Stimulated activated CD8-positive, alpha-beta memory T cell treated with anti-CD3 and anti-CD28 coated beads, Interleukin-4, amount 100 ng/mL, for 48 hours (primary cell): ENCODE measurements around the gene STK16.
A peak's percentile ranks its signal among the peaks of the same experiment; 100 is the strongest.
"Not testable (repeated sequence)": the region's sequence is repeated elsewhere in the genome, so short reads cannot be mapped to it uniquely, and the experiment has no call there.

Source experiments
- DNase-seq: peaks from one replicate; pipeline ENCODE4 v3.0.0-alpha.2; 2020

STK16 gene, protein sequence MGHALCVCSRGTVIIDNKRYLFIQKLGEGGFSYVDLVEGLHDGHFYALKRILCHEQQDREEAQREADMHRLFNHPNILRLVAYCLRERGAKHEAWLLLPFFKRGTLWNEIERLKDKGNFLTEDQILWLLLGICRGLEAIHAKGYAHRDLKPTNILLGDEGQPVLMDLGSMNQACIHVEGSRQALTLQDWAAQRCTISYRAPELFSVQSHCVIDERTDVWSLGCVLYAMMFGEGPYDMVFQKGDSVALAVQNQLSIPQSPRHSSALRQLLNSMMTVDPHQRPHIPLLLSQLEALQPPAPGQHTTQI

DNA sequence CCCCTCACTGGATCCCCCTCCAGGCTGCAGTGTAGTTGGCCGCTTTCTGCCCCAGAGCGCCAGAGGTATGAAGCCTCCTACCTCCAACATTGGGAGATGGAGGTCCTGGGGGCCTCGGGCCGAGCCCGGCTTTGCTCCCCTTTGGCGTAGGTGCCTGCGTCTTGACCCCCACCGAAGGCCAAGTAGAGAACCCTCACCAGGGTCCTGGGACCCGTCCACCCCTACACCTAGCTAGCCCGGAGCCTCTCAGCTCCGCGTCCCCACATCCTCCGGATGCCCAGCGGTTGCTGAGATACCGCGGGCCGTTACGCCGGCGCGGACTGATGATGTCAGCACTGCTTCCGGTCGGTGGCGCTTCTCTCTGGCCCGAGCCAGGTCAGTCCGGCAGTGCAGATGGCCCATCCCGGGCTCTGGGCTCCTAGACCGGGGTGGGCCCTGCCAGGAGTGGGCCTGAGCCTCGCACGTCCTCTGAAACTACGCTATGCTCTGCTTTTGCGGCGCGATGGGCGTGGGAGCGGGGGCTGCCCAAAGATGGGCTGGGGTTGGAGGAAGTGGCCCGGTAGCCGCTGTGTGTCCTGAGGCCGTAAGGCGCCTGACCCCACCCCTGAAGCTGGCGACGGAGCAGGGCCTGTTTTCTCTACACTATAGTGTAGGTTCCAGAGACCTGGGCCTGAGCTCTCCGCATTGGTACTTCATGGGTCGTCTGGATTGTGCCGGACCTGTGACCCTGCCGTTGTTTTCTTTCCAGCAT, at the start of gene STK16, which contains the start of gene GLB1L:
Gene STK16 (plus strand): TSS at position 332 of the 751 bp plus-strand sequence. CDS start 521 bp downstream, outside the sequence.
Gene GLB1L (minus strand): TSS at position 297 of the 751 bp plus-strand sequence. CDS start 1,871 bp downstream, outside the sequence.
- DNase-seq, result peak; percentile 98

DNA sequence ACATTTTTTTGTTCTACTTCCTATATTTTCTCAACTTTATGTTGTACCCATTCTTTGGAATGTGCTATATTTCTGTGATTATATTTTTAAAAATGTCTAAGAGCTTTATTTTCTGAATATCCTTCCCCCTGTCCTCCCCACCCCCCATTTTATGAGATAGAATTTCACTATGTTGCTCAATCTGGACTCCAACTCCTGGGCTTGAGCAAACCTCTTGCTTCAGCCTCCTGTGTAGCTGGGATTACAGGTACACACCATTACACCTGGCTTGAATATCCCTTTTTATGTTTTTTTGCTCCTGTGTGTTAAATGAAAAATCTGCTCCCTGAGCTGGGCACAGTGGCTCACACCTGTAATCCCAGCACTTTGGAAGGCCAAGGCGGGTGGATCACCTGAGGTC, 47.9 kb upstream of the STK16 start:
- no peak for DNase-seq

DNA sequence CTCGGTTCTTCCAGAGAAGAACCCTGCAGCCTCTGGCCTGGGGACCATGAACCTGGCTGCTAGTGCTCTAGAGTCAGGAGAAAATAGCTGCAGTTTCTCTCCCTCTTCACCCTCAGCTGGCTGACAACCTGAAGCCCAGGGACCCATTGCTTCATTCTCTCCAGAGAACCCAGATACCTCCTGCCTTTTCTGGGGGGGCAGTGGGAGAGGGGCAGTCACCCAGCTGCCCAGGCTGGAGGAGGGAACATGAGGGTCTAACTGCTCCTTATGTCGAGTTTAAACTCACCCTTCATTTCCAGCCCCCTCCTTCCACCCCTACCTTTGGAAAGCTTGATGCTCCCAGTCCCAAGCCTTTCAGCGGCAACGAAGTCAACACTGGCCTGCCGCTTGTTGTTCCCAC, 46.3 kb upstream of the STK16 start:
- no peak for DNase-seq

DNA sequence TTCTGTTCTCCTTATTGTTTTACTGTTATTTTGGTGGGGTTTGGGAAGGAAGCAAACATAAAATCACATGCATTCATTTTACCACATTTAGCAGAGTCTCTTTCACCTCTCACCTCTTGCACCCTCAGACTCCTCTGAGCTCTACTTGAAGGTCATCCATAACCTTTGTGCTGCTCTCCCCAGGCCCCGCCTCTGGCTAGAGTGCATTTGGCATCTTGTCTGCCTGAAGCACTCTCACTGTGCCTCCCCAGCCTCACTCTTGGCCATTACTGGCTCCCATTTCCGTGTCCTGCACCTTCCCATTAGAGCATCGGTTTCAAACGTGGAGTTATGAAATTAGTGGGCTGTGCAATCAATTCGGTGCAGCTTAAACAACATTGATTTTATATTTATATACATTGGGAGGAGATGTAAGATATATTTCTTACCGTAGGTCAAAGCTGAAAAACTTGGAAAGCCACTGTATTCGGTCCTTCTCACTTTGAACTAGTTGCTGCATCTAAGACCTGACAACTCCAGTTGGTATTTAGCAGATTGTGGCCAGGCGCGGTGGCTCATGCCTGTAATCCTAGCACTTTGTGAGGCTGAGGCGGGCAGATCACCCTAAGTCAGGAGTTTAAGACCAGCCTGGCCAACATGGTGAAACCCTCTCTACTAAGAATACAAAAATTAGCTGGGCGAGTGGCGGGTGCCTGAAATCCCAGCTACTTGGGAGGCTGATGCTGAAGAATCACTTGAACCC, 45.6 kb upstream of the STK16 start:
- no peak for DNase-seq

DNA sequence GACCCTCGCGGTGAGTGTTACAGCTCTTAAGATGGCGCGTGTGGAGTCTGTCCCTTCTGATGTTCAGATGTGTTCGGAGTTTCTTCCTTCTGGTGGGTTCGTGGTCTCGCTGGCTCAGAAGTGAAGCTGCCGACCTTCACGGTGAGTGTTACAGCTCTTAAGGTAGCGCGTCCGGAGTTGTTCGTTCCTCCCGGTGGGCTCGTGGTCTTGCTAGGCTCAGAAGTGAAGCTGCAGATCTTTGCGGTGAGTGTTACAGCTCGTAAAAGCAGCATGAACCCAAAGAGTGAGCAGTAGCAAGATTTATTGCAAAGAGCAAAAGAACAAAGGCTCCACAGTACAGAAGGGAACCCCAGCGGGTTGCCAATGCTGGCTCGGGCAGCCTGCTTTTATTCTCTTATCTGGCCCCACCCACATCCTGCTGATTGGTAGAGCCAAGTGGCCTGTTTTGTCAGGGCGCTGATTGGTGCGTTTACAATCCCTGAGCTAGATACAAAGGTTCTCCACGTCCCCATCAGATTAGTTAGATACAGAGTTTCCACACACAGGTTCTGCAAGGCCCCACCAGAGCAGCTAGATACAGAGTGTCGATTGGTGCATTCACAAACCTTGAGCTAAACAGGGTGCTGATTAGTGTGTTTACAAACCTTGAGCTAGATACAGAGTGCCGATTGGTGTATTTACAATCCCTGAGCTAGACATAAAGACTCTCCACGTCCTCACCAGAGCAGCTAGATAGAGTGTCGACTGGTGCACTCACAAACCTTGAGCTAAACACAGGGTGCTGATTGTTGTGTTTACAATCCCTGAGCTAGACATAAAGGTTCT, 44.6 kb upstream of the STK16 start:
- peak; percentile 66 for DNase-seq

DNA sequence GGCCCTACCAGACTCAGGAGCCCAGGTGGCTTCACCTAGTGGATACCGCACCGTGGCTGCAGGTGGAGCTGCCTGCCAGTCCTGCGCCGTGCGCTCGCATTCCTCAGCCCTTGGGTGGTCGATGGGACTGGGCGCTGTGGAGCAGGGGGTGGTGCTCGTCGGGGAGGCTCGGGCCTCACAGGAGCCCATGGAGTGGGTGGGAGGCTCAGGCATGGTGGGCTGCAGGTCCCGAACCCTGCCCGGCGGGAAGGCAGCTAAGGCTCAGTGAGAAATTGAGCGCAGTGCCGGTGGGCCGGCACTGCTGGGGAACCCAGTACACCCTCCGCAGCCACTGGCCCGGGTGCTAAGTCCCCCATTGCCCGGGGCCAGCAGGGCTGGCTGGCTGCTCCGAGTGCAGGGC, 43.9 kb upstream of the STK16 start:
- DNase-seq, result not testable (repeated sequence)

DNA sequence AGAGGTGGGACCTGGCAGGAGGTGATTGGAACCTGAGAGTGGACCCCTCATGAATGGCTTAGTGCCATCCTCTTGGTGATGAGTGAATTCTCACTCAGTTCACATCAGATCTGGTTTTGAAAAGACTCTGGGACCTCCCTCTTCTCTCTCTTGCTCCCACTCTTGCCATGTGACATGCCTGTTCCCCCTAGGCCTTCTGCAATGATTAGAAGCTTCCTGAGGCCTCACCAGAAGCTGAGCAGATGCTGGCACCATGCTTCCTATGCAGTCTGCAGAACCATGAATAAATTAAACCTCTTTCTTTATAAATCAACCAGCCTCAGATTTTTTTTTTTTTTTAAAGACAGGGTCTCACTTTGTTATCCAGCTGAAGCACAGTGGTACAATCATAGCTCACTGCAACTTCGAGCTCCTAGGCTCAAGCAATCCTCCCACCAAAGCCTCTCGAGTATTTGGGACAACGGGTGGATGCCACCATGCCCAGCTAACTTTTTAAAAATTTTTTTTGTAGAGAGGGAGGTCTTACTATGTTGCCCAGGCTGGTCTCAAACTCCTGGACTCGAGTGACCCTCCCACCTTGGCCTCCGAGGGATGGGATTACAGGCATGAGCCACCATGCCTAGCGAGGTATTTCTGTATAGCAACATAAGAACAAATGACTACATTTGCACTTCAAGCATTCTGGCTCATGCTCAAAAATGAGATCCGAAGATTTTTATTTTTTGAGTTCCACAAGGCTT, 40.7 kb upstream of the STK16 start:
- DNase-seq, result no peak

DNA sequence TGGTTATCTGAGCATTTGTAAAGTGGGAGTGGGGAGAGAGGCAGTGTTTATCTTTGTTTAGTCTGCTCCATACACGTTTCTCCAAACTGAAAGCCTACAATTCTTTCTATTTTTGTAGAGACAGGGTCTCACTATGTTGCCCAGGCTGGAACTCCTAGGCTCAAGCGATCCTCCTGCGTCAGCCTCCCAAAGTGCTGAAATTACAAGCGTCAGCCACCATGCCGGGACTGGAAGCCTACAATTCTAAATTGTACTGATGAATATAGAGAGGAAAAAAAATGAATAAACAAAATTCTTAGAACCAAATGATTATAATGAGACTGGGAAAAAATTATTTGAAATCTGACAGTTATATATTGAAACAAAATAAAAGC, 40.1 kb upstream of the STK16 start:
- DNase-seq, result no peak

DNA sequence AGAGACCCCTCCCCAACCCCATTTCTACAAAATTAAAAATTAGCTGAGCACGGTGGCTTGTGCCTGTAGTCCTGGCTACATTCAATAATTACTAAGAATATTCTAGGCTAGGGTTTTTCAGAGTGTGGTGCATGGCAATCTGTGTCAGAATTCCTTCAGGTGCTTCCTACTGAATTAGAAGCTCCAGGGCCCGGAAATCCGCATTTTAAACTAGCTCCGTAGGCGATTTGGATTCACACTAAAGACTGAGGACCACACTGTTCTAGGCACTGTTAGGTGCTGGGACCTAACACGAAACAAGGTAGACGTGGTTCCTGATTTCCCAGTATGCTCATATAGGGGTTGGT, 39.3 kb upstream of the STK16 start:
- no peak for DNase-seq

DNA sequence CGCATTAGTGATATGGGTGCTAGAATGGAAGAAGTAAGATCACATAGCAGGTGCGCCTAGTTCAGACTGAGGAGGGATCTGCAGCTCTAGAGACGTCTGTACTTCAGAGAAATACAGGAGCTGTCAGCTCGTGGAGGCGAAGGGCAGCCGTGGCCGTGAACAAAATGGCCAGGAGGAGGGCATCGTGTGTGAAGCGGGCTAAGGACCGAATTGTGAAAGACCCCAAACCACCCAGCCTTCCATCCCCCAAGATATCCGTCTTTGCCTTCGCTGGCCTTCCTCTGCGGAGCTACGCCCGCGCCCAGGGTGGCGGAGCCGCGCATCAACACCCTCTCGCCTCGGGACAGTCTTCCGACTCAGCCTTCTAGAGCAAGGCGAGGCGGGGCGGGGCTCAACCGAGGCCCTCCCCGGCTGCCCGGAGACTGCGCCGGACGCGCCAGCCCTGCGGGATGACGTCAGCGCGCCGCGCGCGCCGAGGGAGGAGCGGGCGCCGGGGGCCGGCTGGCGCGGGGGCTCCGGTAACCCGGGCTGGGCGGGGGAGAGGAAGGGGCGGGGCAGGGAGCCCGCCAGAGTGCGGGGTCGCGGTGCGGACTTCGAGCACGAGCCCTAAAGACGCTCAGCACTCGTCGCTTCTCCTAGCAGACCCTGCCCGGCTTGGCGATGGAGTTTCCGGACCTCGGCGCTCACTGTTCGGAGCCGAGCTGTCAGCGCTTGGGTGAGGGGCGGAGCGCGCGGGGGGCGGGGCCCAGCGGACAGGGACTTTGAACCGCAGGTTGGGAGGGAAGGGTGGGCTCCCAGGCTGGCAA, 38.7 kb upstream of the STK16 start, which contains the start of gene ZFAND2B:
Gene ZFAND2B (plus strand): TSS at position 455 of the 806 bp plus-strand sequence. CDS start 206 bp downstream, at position 661.
- peak; percentile 95 for DNase-seq

DNA sequence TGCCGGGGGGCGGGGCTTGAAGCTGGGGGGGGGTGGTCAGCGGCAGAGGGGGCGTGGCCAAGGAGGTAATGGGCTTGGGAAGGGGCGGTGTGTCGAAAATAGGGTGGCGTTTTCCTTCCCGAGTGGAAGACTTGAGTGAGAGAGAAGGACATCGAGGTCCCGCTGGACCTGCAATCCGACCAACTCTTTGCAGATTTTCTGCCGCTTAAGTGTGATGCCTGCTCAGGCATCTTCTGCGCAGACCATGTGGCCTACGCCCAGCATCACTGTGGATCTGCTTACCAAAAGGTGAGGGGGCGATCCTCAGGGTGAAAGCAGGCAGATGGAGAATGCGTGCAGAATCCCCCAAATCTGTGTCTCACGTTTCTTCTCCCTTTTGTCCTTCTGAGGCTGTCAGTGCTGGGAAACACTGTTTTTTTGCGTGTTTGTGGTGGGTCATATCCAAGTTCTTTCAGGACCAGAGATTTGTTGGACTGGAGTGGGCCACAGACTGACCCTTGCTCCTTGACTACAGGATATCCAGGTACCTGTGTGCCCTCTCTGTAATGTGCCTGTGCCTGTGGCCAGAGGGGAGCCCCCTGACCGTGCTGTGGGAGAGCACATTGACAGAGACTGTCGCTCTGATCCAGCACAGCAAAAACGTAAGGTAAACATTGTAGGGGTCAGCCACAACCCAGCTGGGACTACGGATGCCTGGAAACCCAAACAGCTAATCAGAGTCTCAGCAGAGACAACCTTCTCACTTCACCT, 38.0 kb upstream of the STK16 start:
- DNase-seq, result no peak

DNA sequence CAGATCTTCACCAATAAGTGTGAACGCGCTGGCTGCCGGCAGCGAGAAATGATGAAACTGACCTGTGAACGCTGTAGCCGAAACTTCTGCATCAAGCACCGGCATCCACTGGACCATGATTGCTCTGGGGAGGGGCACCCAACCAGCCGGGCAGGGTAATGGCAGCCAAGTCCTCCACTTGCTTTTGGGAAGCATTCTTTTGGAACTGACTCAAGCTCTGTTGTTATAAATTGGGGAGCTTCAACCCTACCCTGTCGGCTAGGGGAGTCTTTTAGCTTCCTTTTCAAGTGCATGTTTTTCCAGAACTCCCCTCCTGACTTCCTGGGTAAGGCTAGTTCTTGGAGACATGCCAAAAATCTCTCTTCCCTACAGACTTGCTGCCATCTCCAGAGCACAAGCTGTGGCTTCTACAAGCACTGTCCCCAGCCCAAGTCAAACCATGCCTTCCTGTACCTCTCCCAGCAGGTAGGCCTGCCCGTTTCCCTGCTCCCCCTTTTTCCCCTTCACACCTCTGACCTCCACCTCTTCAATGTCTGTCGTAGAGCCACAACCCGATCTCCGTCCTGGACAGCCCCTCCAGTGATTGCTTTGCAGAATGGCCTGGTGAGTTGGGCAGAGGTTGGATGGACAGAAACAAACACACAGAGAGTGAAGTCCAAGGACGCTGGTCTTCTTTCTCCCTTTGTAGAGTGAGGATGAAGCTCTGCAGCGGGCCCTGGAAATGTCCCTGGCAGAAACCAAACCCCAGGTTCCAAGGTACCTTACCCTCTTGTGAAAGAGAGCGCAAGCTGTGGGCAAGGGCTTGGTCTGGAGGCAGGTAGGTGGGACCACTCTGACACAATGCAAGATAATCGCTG, 37.2 kb upstream of the STK16 start:
- DNase-seq, result no peak

DNA sequence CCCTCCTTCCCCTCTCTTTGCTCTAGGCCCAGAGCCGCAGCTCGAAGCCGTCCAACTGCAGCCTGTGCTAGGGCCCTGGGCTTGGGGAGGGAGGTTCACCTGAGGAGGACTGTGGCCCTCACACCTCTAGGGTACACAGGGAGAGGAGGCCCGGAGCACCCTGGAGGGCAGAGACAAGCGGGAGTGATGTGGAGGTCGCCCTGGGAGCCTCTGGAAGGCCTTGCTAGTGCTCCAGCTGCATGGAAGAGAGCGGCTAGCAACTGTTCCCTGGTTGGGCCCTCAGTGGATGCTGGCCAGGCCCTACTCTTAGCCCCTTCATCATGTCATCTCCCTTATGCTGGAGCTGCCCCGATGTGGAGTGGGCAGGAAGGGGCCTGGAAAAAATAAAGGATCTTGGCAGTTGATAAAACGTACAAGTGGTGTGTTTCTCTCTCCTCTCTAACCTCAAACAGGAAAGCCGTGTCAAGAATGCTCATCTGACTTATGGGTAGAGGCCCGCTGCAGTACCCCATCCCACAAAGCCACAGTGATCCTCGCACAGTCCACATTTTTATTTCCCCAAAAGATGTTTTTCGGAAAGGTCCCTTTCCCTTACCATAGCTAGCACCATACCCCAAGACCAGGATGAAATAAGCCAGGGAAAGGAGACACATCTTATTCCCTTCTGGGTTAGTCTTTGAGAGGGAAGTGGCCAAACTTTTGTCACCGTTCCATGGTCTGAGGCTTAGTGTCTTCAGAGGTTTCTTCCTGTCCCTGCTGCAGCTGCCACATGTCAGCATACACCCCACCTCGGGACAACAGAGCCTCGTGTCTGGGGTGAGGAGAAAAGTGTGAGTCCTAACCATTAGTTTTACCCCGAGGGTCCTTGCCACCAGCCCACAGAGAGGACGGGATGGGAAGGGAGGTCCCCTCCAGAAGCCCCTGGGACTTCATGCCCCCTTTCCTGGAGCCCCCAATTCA, 35.8 kb upstream of the STK16 start:
- DNase-seq, result no peak

DNA sequence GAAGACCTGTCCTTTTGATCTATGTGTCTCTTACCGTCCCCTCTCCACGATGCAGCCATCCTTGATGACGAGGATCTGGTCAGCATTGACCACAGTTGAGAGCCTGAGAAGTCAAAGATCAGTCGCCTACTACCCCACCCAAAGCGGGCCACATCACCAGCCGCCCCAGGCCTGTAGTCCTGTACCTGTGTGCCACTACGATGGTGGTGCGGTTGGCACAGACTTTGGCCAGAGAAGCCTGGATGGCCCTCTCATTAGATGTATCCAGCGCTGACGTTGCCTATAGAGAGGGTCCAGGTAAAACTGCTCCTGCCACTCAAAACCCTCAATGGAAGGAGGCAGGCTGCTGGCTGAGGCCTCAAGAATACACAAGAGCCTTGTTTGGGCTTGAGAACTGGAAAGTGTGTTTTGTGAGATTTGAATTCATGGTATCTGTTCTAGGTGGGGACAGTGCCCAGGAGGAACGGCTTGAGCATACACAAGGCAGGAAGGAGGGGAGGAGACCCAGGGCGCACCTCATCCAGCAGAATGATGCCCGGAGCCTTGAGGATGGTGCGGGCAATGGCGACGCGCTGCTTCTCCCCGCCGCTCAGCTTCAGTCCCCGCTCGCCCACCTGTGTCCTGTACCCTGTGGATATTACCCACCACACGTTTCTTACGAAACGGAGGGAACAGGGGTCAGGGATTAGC, 34.9 kb upstream of the STK16 start:
- no peak for DNase-seq

DNA sequence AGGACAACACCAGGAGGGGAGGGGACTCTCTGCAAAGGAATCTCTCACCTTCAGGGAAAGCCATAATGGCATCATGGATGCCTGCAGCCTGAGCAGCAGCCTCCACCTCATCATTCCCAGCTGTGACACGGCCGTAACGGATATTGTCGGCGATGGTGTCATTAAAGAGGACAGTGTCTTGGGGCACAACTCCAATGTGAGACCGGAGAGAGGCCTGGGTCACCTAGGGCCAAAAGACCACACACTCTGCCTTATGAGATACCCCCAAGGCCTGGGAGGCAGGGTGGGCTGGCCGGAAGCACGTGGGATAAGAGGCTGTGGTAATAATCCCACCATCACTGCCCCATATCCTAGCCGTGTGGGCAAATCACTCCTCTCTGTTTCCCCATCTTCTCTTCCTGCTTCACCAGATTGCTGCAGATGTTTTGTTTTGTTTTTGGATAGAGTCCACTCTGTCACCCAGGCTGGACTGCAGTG, 34.4 kb upstream of the STK16 start:
- no peak for DNase-seq

DNA sequence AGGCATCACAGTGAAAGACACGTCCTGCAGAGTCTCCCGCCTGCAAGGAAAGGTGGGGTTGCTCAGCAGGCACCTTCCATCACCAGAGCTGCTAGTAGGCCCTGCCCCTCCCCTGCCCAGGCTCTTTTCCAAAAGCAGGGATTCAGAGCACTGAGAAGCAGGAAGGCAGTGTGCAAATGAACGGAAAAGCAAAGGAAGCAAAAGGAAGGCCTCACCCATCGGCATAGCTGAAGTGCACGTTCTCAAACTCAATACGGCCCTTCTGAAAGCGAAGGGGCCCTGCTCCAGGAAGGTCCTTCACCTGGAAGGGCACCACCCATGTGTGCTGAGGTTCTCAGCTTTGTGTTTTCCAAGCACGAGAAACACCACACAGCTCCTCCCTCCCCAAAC, 32.3 kb upstream of the STK16 start:
- no peak for DNase-seq

DNA sequence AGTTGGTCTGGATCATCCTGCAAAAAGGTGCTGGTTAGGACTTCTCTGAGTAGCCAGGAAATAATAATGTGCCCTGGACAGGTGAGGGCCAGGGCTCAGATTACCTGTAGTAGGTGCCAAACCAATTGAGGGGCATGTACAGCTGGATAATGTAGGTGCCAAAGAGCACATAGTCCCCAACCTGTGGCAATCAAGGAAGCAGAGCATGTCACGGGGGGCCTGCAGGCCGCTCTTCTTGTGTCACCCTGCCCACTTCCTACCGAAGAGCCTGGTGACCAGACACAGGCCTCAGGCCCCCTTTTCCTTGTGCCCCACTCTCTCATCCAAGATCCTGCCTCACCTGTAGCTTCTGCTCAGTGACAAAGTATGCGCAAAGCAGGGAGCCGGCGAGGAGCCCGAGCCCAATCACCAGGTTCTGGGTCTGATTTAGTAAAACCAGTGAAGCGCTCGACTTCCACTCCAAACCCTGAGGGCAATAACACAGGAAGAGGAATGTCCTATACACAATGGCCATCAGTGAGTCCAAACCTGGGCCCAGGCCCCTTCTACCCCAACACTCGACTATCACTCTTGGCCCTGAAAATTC, 31.7 kb upstream of the STK16 start:
- no peak for DNase-seq
